ENCODE measurements around the gene APIP. TPM values are rescaled to one million over a fixed set of nuclear protein-coding genes. Genes with fewer than 3 reads are reported as not detected.

Gene APIP
- total and polyA plus RNA-seq, 2 of the 8 experiments (the other 6 are each of a cell fraction or from before 2014, with no cell fraction given) = 10.4 to 25.7 TPM

DNA sequence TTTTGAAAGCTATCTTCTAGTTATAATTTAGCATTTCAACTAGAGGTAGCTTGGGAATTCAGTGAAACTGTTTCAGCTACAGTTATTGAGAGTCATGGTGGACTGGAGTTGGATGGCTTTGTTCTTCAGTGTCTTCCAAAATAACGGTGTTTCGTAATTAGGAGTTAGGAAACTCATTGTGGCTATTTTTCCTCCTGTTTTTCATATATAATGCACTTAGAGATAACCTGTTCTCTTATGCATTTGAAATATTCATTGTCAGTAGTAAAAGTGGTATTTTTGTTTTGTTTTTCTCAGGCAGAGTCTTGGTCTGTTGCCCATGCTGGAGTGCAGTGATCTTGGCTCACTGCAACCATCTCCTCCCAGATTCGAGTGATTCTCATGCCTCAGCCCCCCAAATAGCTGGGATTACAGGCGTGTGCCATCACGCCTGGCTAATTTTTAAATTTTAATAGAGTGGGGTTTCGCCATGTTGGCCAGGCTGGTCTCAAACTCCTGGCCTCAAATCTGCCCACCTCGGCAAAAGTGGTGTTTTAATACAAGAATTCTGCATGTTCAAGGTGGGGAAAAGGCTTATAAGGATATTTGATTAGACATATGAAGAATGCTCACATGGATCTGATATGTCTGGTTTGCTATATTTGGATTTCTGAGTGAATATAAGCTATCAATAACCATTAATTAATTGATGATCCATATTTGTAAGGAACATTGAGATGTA is 12.9 kb upstream of the APIP start:
- Histone ChIP-seq H3K4me2 (ENCODE audit: insufficient read depth in 1 of 2, low read depth in 2 of 2, low read length in 2 of 2) (no peak overlapping the region), H2BK15ac (ENCODE audit: low read length) (no peak overlapping the region), H3K4me3 (ENCODE audit: extremely low read depth in 1 of 4, insufficient read depth in 2 of 4, low read depth in 3 of 4, low read length in 4 of 4) (no peak overlapping the region), H3K27ac (ENCODE audit: low read depth, low read length) (no peak overlapping the region), H2BK120ac (replicated peaks; ENCODE audit: low read depth, low read length) (no peak overlapping the region), H3K23me2 (ENCODE audit: low read depth, low read length) (no peaks in the 10 kb centered on the region; the same call in 1 of the 2 replicates), H3K79me2 (ENCODE audit: control insufficient read depth in 1 of 2, insufficient read depth in 2 of 2, low read length in 2 of 2) (peaks cover 3 to 67% of the 10 kb centered on the region in 2 experiments; a peak in 3 of 4 replicates), H3K23ac (ENCODE audit: insufficient read length) (no peak overlapping the region), H3K79me1 (ENCODE audit: low read depth, low read length) (no peaks in the 10 kb centered on the region), H3K9me3 (ENCODE audit: insufficient read depth in 2 of 2, low read depth in 1 of 2, low read length in 1 of 2) (no peaks in the 10 kb centered on the region), H4K20me1 (replicated peaks in 1 of 2; ENCODE audit: control insufficient read depth in 1 of 2, insufficient read depth in 2 of 2, low read length in 2 of 2) (no peaks in the 10 kb centered on the region), H2BK5ac (ENCODE audit: low read depth, low read length) (no peak overlapping the region), H2BK20ac (ENCODE audit: low read length) (no peak overlapping the region), H3K4me1 (replicated peaks in 1 of 4; ENCODE audit: control insufficient read depth in 3 of 4, insufficient read depth in 4 of 4, low read length in 3 of 4) (peaks cover 0 to 5% (median 1%) of the 10 kb centered on the region in 4 experiments; a peak in 3 of 7 replicates), H3K56ac (replicated peaks; ENCODE audit: insufficient read length, low read depth, low read length) (no peak overlapping the region), H4K8ac (ENCODE audit: extremely low read depth, insufficient read depth, low read length) (no peak overlapping the region), H4K91ac (replicated peaks; ENCODE audit: insufficient read length, low read length) (no peak overlapping the region), H2BK12ac (ENCODE audit: low read depth, low read length) (no peak overlapping the region), H3K4ac (replicated peaks; ENCODE audit: insufficient read length, low read depth, low read length) (no peak overlapping the region), H2AFZ (ENCODE audit: low read length) (no peak overlapping the region), H3K27me3 (replicated peaks in 1 of 4; ENCODE audit: control insufficient read depth in 3 of 4, extremely low read depth in 1 of 4, insufficient read depth in 3 of 4, low read length in 3 of 4) (no peaks in the 10 kb centered on the region), H3K9ac (replicated peaks in 1 of 4; ENCODE audit: extremely low read depth in 1 of 4, low read depth in 3 of 4, low read length in 3 of 4) (no peak overlapping the region), H3K14ac (ENCODE audit: insufficient read length) (no peak overlapping the region), H3K36me3 (ENCODE audit: control insufficient read depth in 2 of 4, insufficient read depth in 4 of 4, low read length in 3 of 4) (peaks cover 0 to 7% (median 2%) of the 10 kb centered on the region in 4 experiments; a peak in 2 of 8 replicates), H3K18ac (ENCODE audit: extremely low read depth, low read length) (no peak overlapping the region), H4K5ac (ENCODE audit: insufficient read length, low read depth, low read length) (no peak overlapping the region), H2AK5ac (ENCODE audit: low read depth, low read length) (no peak overlapping the region)
- ChIA-PET POLR2A (ENCODE audit: partially characterized antibody) (interaction anchor here (0.8 to 1.1 kb wide), 2 partner anchors 12 to 13 kb away, joined by 4 to 5 read pairs; partner anchors contain the start of genes APIP and PDHX), CTCF (ENCODE audit: partially characterized antibody) (interaction anchor here (0.5 to 1.3 kb wide), 7 partner anchors 10 to 465 kb away, joined by 3 read pairs; no protein-coding TSS in a partner anchor)
- no peak for FAIRE-seq
- TF ChIP-seq GABPA (IDR thresholded peaks at IDR 0.05; ENCODE audit: borderline replicate concordance, insufficient read depth, low read length) (no peak), NRF1 (IDR thresholded peaks at IDR 0.05; ENCODE audit: low read depth, low read length) (no peak), CREB1 (IDR thresholded peaks at IDR 0.05) (no peak), TBP (IDR thresholded peaks at IDR 0.05; ENCODE audit: low read depth, low read length) (no peak), PHF8 (conservative IDR thresholded peaks at IDR 0.05; ENCODE audit: low read depth, low read length) (no peak), BCL11A (IDR thresholded peaks at IDR 0.05; ENCODE audit: low read depth in 2 of 2, low read length in 2 of 2) (no peak), SUZ12 (IDR thresholded peaks at IDR 0.05; ENCODE audit: low read length) (no peak), TEAD4 (IDR thresholded peaks at IDR 0.05; ENCODE audit: low read depth, low read length) (no peak), SP4 (IDR thresholded peaks at IDR 0.05; ENCODE audit: low read length) (no peak), CBX5 (IDR thresholded peaks at IDR 0.05; ENCODE audit: low read depth, low read length) (no peak)
- no peak for DNase-seq (ENCODE audit: low read depth in 1 of 2, low spot score in 2 of 2)
- WGBS, 2 experiments (ENCODE audit: extremely low coverage in 1 of 2, insufficient coverage in 1 of 2, insufficient read length in 1 of 2, insufficient replicate concordance in 2 of 2, low coverage in 1 of 2, low lambda C conversion rate in 2 of 2, missing lambda C conversion rate in 1 of 2) = 94% methylated on average over 7 of the region's 7 CpGs; no CpG with 5 or more reads in 1 of the 2 experiments
